OCI-LY3 (cell line): ENCODE measurements around the gene TRIO.

Experiments
- CTCF ChIP-seq: fragments of 200-600, 300-600 bp; sonication (generic); IDR thresholded peaks from 2 replicates; pipeline ENCODE4 v1.5.1; 2014; ENCODE audit warnings: antibody characterized with exemption, low read length, low read depth
- EZH2phosphoT487 ChIP-seq: fragments of 200-600 bp; shearing (Covaris generic); IDR thresholded peaks from 2 replicates; pipeline ENCODE4 v1.6.1; 2018; ENCODE audit warnings: antibody characterized with exemption, mixed run types, low read depth

GRCh38 chr5:14486486-14486885, 343.3 kb downstream of the TRIO start:
- TF ChIP-seq EZH2phosphoT487: no peak
- no peak for TF ChIP-seq CTCF
